Lower leg skin (tissue), 3 donors: ENCODE data around the gene MX1.

Experiments used
- POLR2A ChIP-seq, 2 donors: fragments of 450-650 bp; IDR thresholded peaks; one replicate each; pipeline ENCODE4 v1.6.1; 2016 to 2017; ENCODE audit warnings: antibody characterized with exemption in 2 of 2, mild to moderate bottlenecking in 1 of 2, moderate library complexity in 1 of 2
- TF ChIP-seq, protein P1 (sequence below), 3 donors: fragments of 450-650 bp; IDR thresholded peaks; one replicate each; pipeline ENCODE4 v1.5.1; 2016; ENCODE audit warnings: antibody characterized with exemption in 3 of 3, mild to moderate bottlenecking in 3 of 3, moderate library complexity in 2 of 3

DNA sequence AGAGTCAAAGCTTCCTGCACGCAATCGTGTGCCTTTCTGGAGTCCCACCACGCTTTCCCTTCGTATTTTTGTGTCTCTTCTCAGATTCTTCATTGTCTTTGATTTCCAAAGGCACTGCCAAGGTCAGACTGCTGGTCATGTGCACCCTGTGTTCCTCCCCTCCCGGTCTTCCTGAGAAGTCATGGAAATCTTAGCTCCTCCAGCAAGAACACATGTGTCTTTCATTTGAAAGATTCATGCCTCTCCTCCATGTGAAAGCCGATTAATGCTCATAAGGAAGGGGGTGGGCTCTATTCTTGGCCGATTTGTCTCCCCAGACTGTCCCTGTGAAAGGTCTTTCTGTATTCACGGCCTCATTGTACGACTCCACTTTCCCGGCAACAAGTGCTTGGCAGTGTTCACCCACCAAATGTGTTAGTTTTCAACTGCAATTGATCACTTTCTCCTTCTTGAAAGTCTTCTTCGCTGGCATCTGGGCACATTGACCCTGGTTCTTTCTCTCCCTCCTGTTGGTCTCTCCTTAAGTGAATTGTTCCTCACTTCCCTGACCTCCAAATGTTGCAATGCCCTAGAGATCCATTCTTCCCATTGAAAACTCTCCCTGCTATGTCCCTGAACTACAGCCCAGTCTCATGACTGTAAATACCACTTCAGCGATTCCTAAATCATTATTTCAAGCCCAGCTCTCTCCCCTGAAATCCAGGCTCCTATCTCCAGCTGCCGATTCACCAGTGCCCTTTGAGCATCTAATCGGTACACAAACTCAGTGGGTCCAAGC is 38.8 kb upstream of the MX1 start:
- TF ChIP-seq, protein P1, sequence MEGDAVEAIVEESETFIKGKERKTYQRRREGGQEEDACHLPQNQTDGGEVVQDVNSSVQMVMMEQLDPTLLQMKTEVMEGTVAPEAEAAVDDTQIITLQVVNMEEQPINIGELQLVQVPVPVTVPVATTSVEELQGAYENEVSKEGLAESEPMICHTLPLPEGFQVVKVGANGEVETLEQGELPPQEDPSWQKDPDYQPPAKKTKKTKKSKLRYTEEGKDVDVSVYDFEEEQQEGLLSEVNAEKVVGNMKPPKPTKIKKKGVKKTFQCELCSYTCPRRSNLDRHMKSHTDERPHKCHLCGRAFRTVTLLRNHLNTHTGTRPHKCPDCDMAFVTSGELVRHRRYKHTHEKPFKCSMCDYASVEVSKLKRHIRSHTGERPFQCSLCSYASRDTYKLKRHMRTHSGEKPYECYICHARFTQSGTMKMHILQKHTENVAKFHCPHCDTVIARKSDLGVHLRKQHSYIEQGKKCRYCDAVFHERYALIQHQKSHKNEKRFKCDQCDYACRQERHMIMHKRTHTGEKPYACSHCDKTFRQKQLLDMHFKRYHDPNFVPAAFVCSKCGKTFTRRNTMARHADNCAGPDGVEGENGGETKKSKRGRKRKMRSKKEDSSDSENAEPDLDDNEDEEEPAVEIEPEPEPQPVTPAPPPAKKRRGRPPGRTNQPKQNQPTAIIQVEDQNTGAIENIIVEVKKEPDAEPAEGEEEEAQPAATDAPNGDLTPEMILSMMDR (IDR thresholded peaks at IDR 0.05) = no peak
- no peak for TF ChIP-seq POLR2A (IDR thresholded peaks at IDR 0.05)
